SU-DHL-6 (cell line): ENCODE results near the gene JPH3.

Experiments
- H2AFZ ChIP-seq: fragments of 200-600 bp; sonication (generic); 2 replicates; pipeline ENCODE4 v1.6.1; 2014; ENCODE audit warnings: low read depth, mild to moderate bottlenecking, moderate library complexity, mixed read lengths, antibody characterized with exemption, low read length; ENCODE audit not compliant: severe bottlenecking
- H3F3A ChIP-seq: fragments of 200-600 bp; shearing (Covaris generic); 2 replicates; pipeline ENCODE4 v1.6.0; 2016; ENCODE audit warnings: antibody characterized with exemption, mild to moderate bottlenecking; ENCODE audit not compliant: insufficient read depth
- H3K27ac ChIP-seq: fragments of 200-600 bp; sonication (generic); 2 replicates; pipeline ENCODE4 v1.5.1; 2016; ENCODE audit warnings: low read depth, mild to moderate bottlenecking, low read length, moderate library complexity, mixed read lengths
- H3K27me3 ChIP-seq: fragments of 200-600 bp; sonication (generic), shearing (Covaris generic); 2 replicates; pipeline ENCODE4 v1.6.0; 2014; ENCODE audit warnings: mild to moderate bottlenecking, low read length
- H3K36me3 ChIP-seq: fragments of 200-600 bp; sonication (generic); 2 replicates; pipeline ENCODE4 v1.6.1; 2014; ENCODE audit warnings: mild to moderate bottlenecking, low read length, mixed read lengths
- H3K4me2 ChIP-seq: fragments of 300-600, 200-600 bp; shearing (Covaris generic), sonication (generic); 2 replicates; pipeline ENCODE4 v1.6.0; 2014; ENCODE audit warnings: low read length, low read depth, mild to moderate bottlenecking; ENCODE audit not compliant: poor library complexity, severe bottlenecking
- H3K4me3 ChIP-seq: fragments of 200-600 bp; sonication (generic); 2 replicates; pipeline ENCODE4 v1.5.1; 2014; ENCODE audit warnings: antibody characterized with exemption, low read length, mild to moderate bottlenecking, mixed read lengths; ENCODE audit not compliant: insufficient read depth, poor library complexity, severe bottlenecking
- H3K79me2 ChIP-seq: fragments of 200-600 bp; sonication (generic); 2 replicates; pipeline ENCODE4 v1.6.1; 2014; ENCODE audit warnings: mild to moderate bottlenecking, low read length, moderate library complexity; ENCODE audit not compliant: insufficient read depth
- H3K9ac ChIP-seq: fragments of 200-600 bp; sonication (generic); 2 replicates; pipeline ENCODE4 v1.7.0; 2014; ENCODE audit warnings: mild to moderate bottlenecking, low read length
- H3K9me2 ChIP-seq: fragments of 200-600 bp; sonication (generic); replicated peaks from 2 replicates; pipeline ENCODE4 v1.6.1; 2014; ENCODE audit warnings: low read length; ENCODE audit not compliant: insufficient read depth
- H3K9me3 ChIP-seq: fragments of 200-600 bp; sonication (generic); 2 replicates; pipeline ENCODE4 v1.6.1; 2014; ENCODE audit warnings: low read length, mixed read lengths; ENCODE audit not compliant: insufficient read depth
- H4K20me1 ChIP-seq: fragments of 200-600 bp; sonication (generic); 2 replicates; pipeline ENCODE4 v1.6.1; 2014; ENCODE audit warnings: low read depth, mild to moderate bottlenecking, antibody characterized with exemption, low read length, moderate library complexity, mixed read lengths
- EZH2phosphoT487 ChIP-seq: fragments of 200-600 bp; sonication (generic), shearing (Covaris generic); conservative IDR thresholded peaks from 2 replicates; pipeline ENCODE4 v1.6.1; 2018; ENCODE audit warnings: mild to moderate bottlenecking, antibody characterized with exemption, low read length, moderate library complexity, mixed read lengths
- TF ChIP-seq, protein P1 (sequence below): fragments of 200-600 bp; sonication (generic); IDR thresholded peaks from one replicate; pipeline ENCODE4 v1.5.1; 2017; ENCODE audit warnings: antibody characterized with exemption, mild to moderate bottlenecking, low read length, moderate library complexity; ENCODE audit not compliant: insufficient read depth, poor library complexity, severe bottlenecking

Gene JPH3

GRCh38 chr16:87731607-87732006 is 129.3 kb downstream of the JPH3 start:
- H3K27me3 ChIP-seq = no peaks in the 10 kb centered on the region
- H3K9me3 ChIP-seq = no peaks in the 10 kb centered on the region
- H3K9me2 ChIP-seq = no peaks in the 10 kb centered on the region
- no peak overlapping the region for H3K4me2 ChIP-seq
- H4K20me1 ChIP-seq = no peaks in the 10 kb centered on the region
- peaks cover 17% of the 10 kb centered on the region for H3K36me3 ChIP-seq
- TF ChIP-seq, protein P1, sequence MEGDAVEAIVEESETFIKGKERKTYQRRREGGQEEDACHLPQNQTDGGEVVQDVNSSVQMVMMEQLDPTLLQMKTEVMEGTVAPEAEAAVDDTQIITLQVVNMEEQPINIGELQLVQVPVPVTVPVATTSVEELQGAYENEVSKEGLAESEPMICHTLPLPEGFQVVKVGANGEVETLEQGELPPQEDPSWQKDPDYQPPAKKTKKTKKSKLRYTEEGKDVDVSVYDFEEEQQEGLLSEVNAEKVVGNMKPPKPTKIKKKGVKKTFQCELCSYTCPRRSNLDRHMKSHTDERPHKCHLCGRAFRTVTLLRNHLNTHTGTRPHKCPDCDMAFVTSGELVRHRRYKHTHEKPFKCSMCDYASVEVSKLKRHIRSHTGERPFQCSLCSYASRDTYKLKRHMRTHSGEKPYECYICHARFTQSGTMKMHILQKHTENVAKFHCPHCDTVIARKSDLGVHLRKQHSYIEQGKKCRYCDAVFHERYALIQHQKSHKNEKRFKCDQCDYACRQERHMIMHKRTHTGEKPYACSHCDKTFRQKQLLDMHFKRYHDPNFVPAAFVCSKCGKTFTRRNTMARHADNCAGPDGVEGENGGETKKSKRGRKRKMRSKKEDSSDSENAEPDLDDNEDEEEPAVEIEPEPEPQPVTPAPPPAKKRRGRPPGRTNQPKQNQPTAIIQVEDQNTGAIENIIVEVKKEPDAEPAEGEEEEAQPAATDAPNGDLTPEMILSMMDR = no peak
- TF ChIP-seq EZH2phosphoT487 = no peak
- no peak overlapping the region for H3K27ac ChIP-seq
- H3K79me2 ChIP-seq = peaks cover 26% of the 10 kb centered on the region
- no peak overlapping the region for H3K9ac ChIP-seq
- H2AFZ ChIP-seq = no peak overlapping the region
- H3F3A ChIP-seq = peaks cover 8% of the 10 kb centered on the region; the same call in 1 of the 2 replicates
- no peak overlapping the region for H3K4me3 ChIP-seq

GRCh38 chr16:87733190-87733589 is 130.9 kb downstream of the JPH3 start:
- Histone ChIP-seq H3K9me2 (no peaks in the 10 kb centered on the region), H3K4me3 (no peak overlapping the region), H2AFZ (no peak overlapping the region), H3K27me3 (no peaks in the 10 kb centered on the region), H3F3A (peaks cover 3% of the 10 kb centered on the region; the same call in 1 of the 2 replicates), H3K27ac (no peak overlapping the region), H3K36me3 (peaks cover 18% of the 10 kb centered on the region), H3K9me3 (no peaks in the 10 kb centered on the region), H4K20me1 (no peaks in the 10 kb centered on the region), H3K9ac (no peak overlapping the region), H3K79me2 (peaks cover 34% of the 10 kb centered on the region), H3K4me2 (no peak overlapping the region)
- no peak for TF ChIP-seq EZH2phosphoT487
- TF ChIP-seq, protein P1 = no peak

- Histone ChIP-seq H3K4me3 (no peak overlapping the region), H3K9me2 (no peaks in the 10 kb centered on the region), H3K9ac (no peak overlapping the region), H3K9me3 (no peaks in the 10 kb centered on the region), H3F3A (no peaks in the 10 kb centered on the region; the same call in 1 of the 2 replicates), H3K4me2 (no peak overlapping the region), H2AFZ (no peak overlapping the region), H3K27ac (no peak overlapping the region), H3K36me3 (peaks cover 18% of the 10 kb centered on the region), H4K20me1 (no peaks in the 10 kb centered on the region), H3K79me2 (peaks cover 37% of the 10 kb centered on the region), H3K27me3 (no peaks in the 10 kb centered on the region)
- TF ChIP-seq, protein P1 = no peak
- TF ChIP-seq EZH2phosphoT487 = no peak
Measured at GRCh38 chr16:87734644-87735043, 132.3 kb downstream of the JPH3 start.
